T-helper 2 cell treated with Interferon-gamma antibody and Interleukin-4, amounts not matched to agents 5 μg/mL and 100 μg/mL, for 36 hours (primary cell): ENCODE data around the gene CPD.
A peak's percentile ranks its signal among the peaks of the same experiment; 100 is the strongest.
"Not testable (repeated sequence)": the region's sequence is repeated elsewhere in the genome, so short reads cannot be mapped to it uniquely, and the experiment has no call there.

ENCODE experiments used
- DNase-seq: peaks from one replicate; pipeline ENCODE4 v3.0.0; 2021; ENCODE audit warnings: low spot score
- H3K27ac Mint-ChIP-seq: one replicate; pipeline ENCODE4 v1.8.0; 2021; ENCODE audit warnings: mild to moderate bottlenecking, mixed read lengths
- H3K27me3 Mint-ChIP-seq: one replicate; pipeline ENCODE4 v1.8.0; 2021; ENCODE audit warnings: low read depth, mixed read lengths
- H3K36me3 Mint-ChIP-seq: one replicate; pipeline ENCODE4 v1.8.0; 2021; ENCODE audit warnings: low read depth, mixed read lengths
- H3K4me1 Mint-ChIP-seq: one replicate; pipeline ENCODE4 v1.8.0; 2021; ENCODE audit warnings: low read depth, mixed read lengths
- H3K4me3 Mint-ChIP-seq: one replicate; pipeline ENCODE4 v1.8.0; 2022; ENCODE audit warnings: mild to moderate bottlenecking, moderate library complexity, mixed read lengths
- H3K9me3 Mint-ChIP-seq: one replicate; pipeline ENCODE4 v1.8.0; 2021; ENCODE audit warnings: mixed read lengths

The CPD gene

DNA sequence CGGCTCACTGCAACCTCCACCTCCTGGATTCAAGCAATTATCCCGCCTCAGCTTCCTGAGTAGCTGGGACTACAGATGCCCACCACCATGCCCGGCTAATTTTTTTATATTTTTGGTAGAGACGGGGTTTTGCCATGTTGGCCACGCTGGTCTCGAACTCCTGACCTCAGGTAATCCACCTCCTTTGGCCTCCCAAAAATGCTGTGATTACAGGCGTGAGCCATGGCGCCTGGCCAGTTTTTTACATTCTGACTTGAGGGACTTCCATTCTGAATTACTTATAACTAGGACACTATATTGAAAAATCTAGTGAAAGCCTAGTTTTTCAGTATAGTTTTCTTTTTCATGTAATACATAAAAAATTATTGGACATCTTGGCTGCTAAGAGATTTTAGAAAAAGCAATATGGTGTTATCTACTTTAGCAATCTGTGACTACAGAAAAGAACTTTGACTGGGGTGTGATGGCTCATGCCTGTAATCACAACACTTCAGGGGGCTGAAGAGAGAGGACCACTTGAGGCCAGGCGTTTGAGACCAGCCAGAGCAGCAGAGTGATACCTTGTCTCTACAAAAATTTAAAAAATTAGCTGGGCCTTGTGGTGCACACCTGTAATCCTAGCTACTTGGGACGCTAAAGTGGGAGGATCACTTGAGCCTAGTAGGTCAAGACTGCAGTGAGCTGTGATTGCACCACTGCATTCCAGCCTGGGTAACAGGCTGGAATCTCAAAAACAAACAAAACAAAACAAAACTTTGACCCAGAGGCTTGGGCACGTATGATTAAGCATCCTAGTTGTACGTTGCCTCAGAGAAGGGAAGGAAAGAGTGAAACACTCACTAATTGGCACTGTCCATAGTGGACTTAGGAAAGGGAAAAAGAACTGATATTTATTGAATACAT lies 71.6 kb downstream of the CPD start:
- H3K4me3 Mint-ChIP-seq, result no peak overlapping the region
- peaks cover 37% of the 10 kb centered on the region for H3K36me3 Mint-ChIP-seq
- peaks cover 2% of the 10 kb centered on the region for H3K4me1 Mint-ChIP-seq
- no peaks in the 10 kb centered on the region for H3K27me3 Mint-ChIP-seq
- no peaks in the 10 kb centered on the region for H3K9me3 Mint-ChIP-seq
- no peak overlapping the region for H3K27ac Mint-ChIP-seq
- DNase-seq, result no peak

GRCh38 chr17:30454635-30455034 lies 75.9 kb downstream of the CPD start:
- DNase-seq, result no peak
- Mint-ChIP-seq H3K4me1 (no peaks in the 10 kb centered on the region), H3K4me3 (no peak overlapping the region), H3K27me3 (no peaks in the 10 kb centered on the region), H3K9me3 (no peaks in the 10 kb centered on the region), H3K27ac (no peak overlapping the region), H3K36me3 (peaks cover 38% of the 10 kb centered on the region)

DNA sequence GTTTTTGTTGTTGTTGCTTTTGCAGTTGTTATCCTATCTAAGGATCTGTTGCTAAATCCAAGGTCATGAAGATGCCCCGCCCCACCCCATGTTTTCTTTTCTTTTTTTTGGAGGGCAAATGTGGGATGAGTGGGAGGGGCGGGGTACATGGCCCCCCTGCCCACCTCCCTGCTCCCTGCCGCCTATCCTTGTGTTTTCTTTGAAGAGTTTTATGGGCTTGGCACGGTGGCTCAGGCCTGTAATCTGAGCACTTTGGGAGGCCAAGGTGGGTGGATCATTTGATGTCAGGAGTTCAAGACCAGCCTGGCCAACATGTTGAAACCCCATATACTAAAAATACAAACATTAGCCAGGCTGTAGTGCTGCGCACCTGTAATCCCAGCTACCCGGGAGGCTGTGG lies 79.6 kb downstream of the CPD start:
- Mint-ChIP-seq H3K27me3 (no peaks in the 10 kb centered on the region), H3K4me1 (no peaks in the 10 kb centered on the region), H3K4me3 (no peak overlapping the region), H3K36me3 (peaks cover 26% of the 10 kb centered on the region), H3K27ac (no peak overlapping the region), H3K9me3 (no peaks in the 10 kb centered on the region)
- DNase-seq, result no peak

DNA sequence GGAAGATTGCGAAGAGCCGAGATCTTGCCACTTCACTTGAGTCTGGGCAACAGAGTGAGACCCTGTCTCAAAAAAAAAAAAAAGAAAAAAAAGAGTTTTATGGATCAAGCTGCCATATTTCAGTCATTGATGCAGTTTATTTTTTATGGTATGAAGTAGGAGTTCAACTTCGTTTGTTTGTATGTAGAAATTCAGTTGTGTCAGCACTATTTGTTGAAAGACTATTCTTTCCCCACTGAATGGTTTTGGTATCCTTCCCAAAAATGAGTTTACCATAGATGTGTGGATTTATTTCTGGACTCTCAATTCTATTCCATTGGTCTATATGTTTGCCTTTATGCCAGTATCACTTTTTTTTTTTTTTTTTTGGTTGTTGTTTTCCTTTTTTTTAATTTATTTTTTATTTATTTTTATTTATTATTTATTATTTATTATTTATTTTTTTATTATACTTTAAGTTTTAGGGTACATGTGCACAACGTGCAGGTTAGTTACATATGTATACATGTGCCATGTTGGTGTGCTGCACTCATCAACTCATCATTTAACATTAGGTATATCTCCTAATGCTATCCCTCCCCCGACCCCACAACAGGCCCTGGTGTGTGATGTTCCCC lies 80.2 kb downstream of the CPD start:
- peaks cover 26% of the 10 kb centered on the region for H3K36me3 Mint-ChIP-seq
- not testable (repeated sequence) for H3K4me3 Mint-ChIP-seq, H3K27ac Mint-ChIP-seq, H3K4me1 Mint-ChIP-seq, DNase-seq, H3K27me3 Mint-ChIP-seq, H3K9me3 Mint-ChIP-seq

DNA sequence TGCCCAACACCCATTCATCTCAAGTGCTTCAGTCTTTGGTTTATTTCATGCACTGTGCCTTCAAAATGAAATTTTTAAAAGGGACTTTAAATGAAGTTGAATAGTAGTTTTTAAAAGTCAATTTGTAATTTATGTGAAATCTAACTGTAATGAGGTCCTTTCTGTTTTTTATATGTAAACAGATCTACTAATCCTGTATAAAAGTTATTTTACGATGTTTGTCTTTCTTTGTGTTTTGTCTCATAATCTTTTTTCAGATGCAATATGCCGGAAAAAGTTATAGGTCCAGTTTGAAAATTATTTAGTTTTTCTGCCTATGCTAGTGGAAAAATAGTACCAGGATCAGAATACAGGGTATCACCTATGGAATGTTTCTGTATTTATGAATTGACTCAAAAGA lies 89.7 kb downstream of the CPD start:
- Mint-ChIP-seq H3K36me3 (no peaks in the 10 kb centered on the region), H3K9me3 (no peaks in the 10 kb centered on the region), H3K27ac (no peak overlapping the region), H3K4me1 (no peaks in the 10 kb centered on the region), H3K27me3 (no peaks in the 10 kb centered on the region), H3K4me3 (no peak overlapping the region)
- no peak for DNase-seq

DNA sequence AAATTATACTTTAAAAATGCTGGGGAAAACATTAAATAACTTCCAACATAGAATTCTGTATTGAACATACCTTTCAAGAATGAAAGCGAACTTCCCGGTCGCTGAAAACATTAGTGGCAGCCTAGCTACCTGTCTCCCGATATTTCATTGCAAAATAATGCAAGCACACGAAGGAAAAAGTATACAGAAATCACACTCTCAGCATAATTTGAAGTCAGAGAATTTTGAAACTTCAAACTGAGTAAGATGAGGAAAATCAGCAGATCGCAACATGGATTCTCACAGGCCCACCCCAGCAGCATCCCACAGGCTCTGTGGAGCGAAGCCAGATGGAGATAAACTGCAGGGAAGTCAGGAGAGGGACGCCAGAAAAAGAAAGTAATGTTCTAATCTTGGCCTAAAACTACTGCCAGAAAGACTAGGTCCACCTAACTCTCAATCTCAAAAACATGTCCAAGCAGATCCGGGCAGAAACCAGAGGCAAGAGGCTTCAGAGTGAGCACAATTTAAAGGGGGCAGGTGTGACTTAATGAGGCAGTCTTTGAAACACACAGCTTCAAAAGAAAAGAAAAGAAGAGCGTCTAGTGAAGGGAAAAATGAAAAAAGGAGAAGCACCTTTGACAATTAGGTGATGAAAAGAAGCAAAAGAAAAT lies 93.6 kb downstream of the CPD start:
- no peaks in the 10 kb centered on the region for H3K9me3 Mint-ChIP-seq
- no peak for DNase-seq
- H3K27ac Mint-ChIP-seq, result no peak overlapping the region
- H3K27me3 Mint-ChIP-seq, result no peaks in the 10 kb centered on the region
- H3K4me3 Mint-ChIP-seq, result no peak overlapping the region
- H3K4me1 Mint-ChIP-seq, result peaks cover 8% of the 10 kb centered on the region
- H3K36me3 Mint-ChIP-seq, result peaks cover 2% of the 10 kb centered on the region

GRCh38 chr17:30475206-30475605 lies 96.5 kb downstream of the CPD start:
- H3K27ac Mint-ChIP-seq, result no peak overlapping the region

GRCh38 chr17:30476726-30477082 lies 98.0 kb downstream of the CPD start:
- H3K27ac Mint-ChIP-seq, result peak overlapping the region; percentile 97
- peak overlapping the region; percentile 94 for H3K4me3 Mint-ChIP-seq
- H3K4me1 Mint-ChIP-seq, result peaks cover 17% of the 10 kb centered on the region
- H3K36me3 Mint-ChIP-seq, result peaks cover 11% of the 10 kb centered on the region
- H3K9me3 Mint-ChIP-seq, result no peaks in the 10 kb centered on the region
- no peaks in the 10 kb centered on the region for H3K27me3 Mint-ChIP-seq
- peak; percentile 22 for DNase-seq

More at GRCh38 chr17:30475206-30475605, 96.5 kb downstream of the CPD start:
- Mint-ChIP-seq H3K9me3 (no peaks in the 10 kb centered on the region), H3K27me3 (no peaks in the 10 kb centered on the region), H3K36me3 (peaks cover 6% of the 10 kb centered on the region), H3K4me3 (no peak overlapping the region), H3K4me1 (peaks cover 17% of the 10 kb centered on the region)
- DNase-seq, result no peak

- peak; percentile 91 for DNase-seq
- Mint-ChIP-seq H3K27ac (peak within 1 kb of the TSS; percentile 97), H3K9me3 (no peaks in the 10 kb centered on the region), H3K4me3 (peak within 1 kb of the TSS; percentile 94), H3K27me3 (no peaks in the 10 kb centered on the region), H3K4me1 (peaks cover 17% of the 10 kb centered on the region), H3K36me3 (peaks cover 11% of the 10 kb centered on the region)
Observed at GRCh38 chr17:30477083-30477773, 98.5 kb downstream of the CPD start, which contains the start of gene GOSR1. GOSR1 (plus strand) TSS chr17:30477408; CDS start chr17:30477434, 26 bp downstream.

GRCh38 chr17:30477774-30478115 lies 99.0 kb downstream of the CPD start:
- H3K27me3 Mint-ChIP-seq, result no peaks in the 10 kb centered on the region
- H3K27ac Mint-ChIP-seq, result peak overlapping the region; percentile 97
- H3K4me1 Mint-ChIP-seq, result peaks cover 17% of the 10 kb centered on the region
- no peaks in the 10 kb centered on the region for H3K9me3 Mint-ChIP-seq
- H3K4me3 Mint-ChIP-seq, result peak overlapping the region; percentile 94
- H3K36me3 Mint-ChIP-seq, result peaks cover 14% of the 10 kb centered on the region
- peak; percentile 12 for DNase-seq

DNA sequence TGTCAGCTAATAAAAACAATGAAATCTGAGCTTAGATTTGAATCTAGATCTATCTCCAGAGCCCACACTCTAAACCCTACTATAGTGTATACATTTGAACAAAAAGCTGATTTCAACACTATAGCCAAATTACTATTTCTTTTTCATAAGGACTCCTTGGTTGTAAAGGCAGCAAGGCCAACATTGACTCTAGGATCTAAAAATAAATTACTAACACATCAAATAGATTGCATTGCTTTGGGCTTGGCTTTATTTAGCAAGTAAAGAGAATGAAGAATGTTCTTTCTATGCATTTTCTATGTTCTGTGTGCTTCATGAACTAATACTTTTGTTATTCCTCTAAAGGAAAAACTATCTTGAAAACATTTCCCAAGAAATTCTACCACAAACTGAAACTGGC lies 103.8 kb downstream of the CPD start:
- DNase-seq, result no peak
- H3K36me3 Mint-ChIP-seq, result peaks cover 45% of the 10 kb centered on the region
- no peaks in the 10 kb centered on the region for H3K27me3 Mint-ChIP-seq
- H3K9me3 Mint-ChIP-seq, result no peaks in the 10 kb centered on the region
- H3K27ac Mint-ChIP-seq, result no peak overlapping the region
- H3K4me3 Mint-ChIP-seq, result no peak overlapping the region
- H3K4me1 Mint-ChIP-seq, result peaks cover 11% of the 10 kb centered on the region

DNA sequence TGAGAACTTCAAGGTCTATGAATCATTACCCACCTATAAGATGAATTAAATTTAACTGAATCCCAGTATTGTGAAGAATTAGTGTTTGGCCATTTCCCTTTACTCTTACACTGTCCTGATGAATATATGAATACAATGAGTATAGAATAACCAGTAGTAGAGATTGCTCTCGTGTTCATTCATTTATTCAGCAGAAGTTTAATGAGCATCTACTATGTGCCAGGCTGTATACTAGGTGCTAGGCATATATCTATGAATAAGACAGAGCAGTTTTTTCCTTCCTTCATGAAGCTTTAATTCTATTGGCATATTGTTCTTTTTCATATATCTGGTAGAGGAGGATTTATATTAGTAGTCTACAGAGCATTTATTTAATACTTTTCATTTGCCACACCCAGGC lies 104.4 kb downstream of the CPD start:
- no peaks in the 10 kb centered on the region for H3K9me3 Mint-ChIP-seq
- peaks cover 46% of the 10 kb centered on the region for H3K36me3 Mint-ChIP-seq
- H3K4me1 Mint-ChIP-seq, result peaks cover 7% of the 10 kb centered on the region
- DNase-seq, result no peak
- H3K27ac Mint-ChIP-seq, result no peak overlapping the region
- no peaks in the 10 kb centered on the region for H3K27me3 Mint-ChIP-seq
- H3K4me3 Mint-ChIP-seq, result no peak overlapping the region

DNA sequence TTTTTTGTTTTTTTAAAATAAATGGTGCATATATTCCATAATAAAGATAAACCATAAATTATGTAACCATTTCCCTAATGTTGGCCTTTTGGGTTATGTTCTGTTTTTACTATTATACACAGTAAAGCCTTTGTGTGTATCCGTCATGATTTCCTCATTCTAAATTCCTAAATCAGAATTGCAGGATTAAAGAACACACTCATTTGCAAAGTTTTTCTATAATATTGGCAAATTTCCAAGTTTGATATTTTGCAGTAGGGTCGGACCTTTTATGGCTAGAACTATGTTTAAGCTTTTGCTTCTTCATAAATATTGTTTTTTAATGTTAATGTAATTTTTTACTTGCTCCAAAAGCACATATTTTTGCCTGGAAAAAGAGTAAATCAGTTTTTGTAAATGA lies 115.1 kb downstream of the CPD start:
- no peak for DNase-seq
- Mint-ChIP-seq H3K27me3 (no peaks in the 10 kb centered on the region), H3K4me3 (no peak overlapping the region), H3K4me1 (peaks cover 2% of the 10 kb centered on the region), H3K27ac (no peak overlapping the region), H3K9me3 (no peaks in the 10 kb centered on the region), H3K36me3 (peaks cover 62% of the 10 kb centered on the region)

GRCh38 chr17:30495586-30495985 lies 116.9 kb downstream of the CPD start:
- Mint-ChIP-seq H3K4me1 (peaks cover 8% of the 10 kb centered on the region), H3K36me3 (peaks cover 62% of the 10 kb centered on the region), H3K9me3 (no peaks in the 10 kb centered on the region), H3K4me3 (no peak overlapping the region), H3K27me3 (no peaks in the 10 kb centered on the region), H3K27ac (no peak overlapping the region)
- no peak for DNase-seq
